GM21737 (cell line): ENCODE measurements around the gene PSTPIP2.
"Not testable (repeated sequence)": the region's sequence is repeated elsewhere in the genome, so short reads cannot be mapped to it uniquely, and the experiment has no call there.

Source experiments
- ATAC-seq: cut with Tn5 transposase; IDR thresholded peaks from one replicate; pipeline ENCODE4 v1.9.1; 2021; ENCODE audit warnings: mild to moderate bottlenecking, moderate library complexity; ENCODE audit not compliant: unreplicated experiment

Gene PSTPIP2

DNA sequence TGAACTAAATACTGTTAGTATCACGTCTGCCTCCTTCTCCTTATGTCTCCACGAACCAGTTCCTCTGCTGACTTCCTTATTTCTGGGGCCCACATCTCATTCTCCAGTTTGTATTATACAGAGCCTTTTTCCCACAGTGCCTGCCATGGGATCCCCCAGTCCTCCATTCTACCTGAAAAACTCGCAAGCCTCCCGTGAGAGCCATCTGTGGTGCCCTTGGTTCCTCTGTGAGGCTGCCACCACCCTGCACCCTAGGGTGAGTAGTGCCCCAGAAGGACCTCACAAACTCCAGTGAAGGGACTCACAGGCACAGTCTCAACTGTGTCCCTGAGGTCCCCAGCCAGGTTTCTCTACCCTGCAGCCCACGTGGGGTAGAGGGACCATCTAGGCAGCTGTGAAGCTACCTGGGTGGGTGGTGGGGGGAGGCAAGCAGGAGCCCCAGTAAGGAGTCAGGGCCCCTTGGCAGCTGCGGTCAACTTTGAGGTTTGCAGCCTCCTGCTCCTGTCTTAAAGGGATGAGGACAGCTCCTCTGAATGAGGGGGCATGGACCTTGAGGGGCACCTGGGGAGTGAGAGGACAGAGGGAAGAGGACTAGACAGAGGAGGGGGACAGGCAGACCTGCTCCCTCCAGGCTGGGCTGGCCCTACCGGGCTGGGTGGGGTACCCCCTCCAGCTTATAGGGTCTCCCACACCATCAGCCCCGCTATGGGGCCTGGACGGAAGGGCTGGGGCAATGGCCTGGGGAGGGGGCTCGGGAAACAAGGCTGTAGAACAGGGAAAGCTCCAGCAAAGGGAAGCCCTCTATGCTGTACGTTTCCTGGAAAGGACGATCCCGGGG is 1.0 kb downstream of the PSTPIP2 start:
- no peak for ATAC-seq

DNA sequence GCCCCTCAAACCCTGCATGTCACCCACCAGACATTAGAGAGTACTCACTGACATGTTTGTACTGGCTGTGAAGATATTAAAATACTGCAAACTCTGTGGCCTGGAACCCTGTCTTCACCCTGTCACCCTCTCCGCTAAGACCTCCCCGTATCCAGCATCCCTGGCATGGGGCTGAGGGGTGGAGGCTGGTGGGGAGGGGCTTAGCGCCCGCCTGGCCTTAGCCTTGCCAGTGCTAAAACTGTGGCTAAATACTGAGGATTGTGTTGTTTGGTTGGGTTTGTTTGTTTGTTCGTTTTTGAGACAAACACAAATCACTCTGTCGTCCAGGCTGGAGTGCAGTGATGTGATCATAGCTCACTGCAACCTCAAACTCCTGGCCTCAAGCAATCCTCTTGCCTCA is 1.8 kb downstream of the PSTPIP2 start:
- no peak for ATAC-seq

- no peak for ATAC-seq
Measured at GRCh38 chr18:46069524-46069923, 2.5 kb downstream of the PSTPIP2 start.

GRCh38 chr18:46068763-46069162 is 3.3 kb downstream of the PSTPIP2 start:
- ATAC-seq: no peak

GRCh38 chr18:46067438-46068007 is 4.5 kb downstream of the PSTPIP2 start:
- no peak for ATAC-seq

- no peak for ATAC-seq
Measured at GRCh38 chr18:46062781-46063180, 9.3 kb downstream of the PSTPIP2 start.

DNA sequence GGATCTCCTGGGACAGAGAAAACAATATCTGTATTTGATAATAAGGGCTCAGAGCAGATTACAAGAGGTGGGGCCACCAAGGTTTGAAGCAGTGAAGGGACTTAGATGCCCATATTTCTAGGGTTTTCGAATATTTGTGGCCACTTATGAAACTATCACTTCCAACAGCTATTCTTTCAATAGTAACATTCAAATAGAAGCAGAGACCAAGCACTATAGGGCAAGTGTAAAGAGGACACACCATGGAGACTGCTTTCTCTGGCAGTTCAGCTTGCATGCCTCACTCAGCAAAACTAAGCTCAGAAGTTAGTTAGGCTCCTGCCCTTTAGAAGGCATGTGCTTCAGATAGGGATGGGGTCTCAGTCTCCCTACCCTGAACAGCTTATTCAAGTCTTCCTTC is 10.3 kb downstream of the PSTPIP2 start:
- no peak for ATAC-seq

DNA sequence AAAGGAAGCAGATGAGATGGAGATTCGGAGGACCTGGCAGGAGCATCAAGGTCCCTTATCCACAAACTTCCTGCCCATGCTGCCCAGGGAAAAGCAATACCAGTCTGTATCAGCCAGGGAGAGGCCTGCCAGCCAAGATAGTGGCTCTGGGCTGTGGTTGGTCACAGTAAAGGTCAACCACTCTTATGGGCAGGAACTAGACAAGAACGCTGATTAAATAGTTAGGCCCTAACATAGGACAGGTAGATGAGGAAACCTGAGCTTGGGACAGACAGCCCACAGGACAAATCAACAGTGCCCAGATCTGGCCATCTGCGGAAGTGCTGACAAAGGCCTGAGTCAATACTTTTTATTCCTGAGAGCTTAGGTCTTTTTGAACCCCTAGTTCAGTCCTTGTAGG is 10.7 kb downstream of the PSTPIP2 start:
- no peak for ATAC-seq

DNA sequence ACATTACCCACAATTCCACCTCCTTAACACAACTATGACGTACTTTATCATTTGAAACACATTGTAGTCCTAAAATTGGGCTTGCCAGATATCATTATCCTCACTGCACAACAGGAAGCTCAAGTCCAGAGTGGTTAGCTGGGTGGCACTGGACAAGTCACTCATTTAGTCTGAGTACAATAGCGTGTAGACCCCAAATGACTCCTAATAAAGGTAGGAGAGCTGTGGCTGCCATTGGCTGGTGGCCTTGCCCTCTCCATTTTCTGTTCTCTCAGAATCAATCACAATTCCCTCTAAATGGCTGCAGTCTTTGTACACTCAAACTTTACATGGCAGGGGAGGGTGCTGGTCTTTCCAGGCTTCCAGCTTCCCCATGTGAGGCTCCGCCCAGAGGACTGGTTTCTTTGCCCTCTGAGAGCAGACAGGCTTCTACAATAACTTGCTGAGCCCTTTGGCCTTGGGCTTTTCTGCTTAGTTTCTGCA is 11.7 kb downstream of the PSTPIP2 start:
- ATAC-seq: no peak

- no peak for ATAC-seq
Measured at GRCh38 chr18:46055838-46056230, 16.2 kb downstream of the PSTPIP2 start.

- ATAC-seq: no peak
Measured at GRCh38 chr18:46054956-46055837, 16.9 kb downstream of the PSTPIP2 start.

GRCh38 chr18:46053368-46054095 is 18.5 kb downstream of the PSTPIP2 start:
- ATAC-seq: no peak

- no peak for ATAC-seq
Measured at GRCh38 chr18:46051731-46052461, 20.2 kb downstream of the PSTPIP2 start.

- no peak for ATAC-seq
Measured at GRCh38 chr18:46050268-46050667, 21.8 kb downstream of the PSTPIP2 start.

GRCh38 chr18:46048641-46049040 is 23.4 kb downstream of the PSTPIP2 start:
- ATAC-seq: no peak

DNA sequence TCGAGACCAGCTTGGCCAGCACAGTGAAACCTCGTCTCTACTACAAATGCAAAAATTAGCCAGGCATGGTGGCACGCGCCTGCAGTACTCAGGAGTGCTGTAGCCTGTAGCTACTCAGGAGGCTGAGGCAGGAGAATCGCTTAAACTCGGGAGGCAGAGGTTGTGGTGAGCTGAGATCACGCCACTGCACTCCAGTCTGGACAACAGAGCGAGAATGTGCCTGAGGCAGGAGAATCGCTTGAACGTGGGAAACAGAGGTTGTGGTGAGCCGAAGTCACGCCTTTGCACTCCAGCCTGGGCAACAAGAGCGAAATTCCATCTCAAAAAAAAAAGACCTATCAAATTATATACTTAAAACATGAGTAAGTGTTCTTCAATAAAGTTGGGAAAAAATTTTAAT is 24.7 kb downstream of the PSTPIP2 start:
- ATAC-seq: not testable (repeated sequence)

GRCh38 chr18:46046688-46047087 is 25.4 kb downstream of the PSTPIP2 start:
- ATAC-seq: no peak

DNA sequence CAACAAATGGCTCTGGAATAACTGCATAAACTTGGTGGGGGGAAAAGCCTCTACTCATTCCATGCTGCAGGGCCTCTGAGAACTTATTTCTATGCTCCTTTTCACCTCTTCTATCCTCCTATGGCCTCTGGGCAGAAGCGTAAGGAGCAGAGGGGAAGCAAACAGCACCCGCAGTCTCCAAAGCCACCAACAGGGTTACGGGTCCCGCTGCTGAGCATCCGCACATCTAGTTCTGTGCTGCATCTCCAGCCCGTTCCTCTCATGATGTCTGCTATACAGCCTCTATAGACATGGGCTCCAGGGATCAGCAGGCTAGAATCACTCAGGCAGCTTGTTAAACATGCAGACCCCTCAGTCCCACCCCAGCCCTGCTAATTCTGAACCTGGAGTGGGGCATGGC is 25.9 kb downstream of the PSTPIP2 start:
- no peak for ATAC-seq

- ATAC-seq: no peak
Measured at GRCh38 chr18:46042571-46043123, 29.4 kb downstream of the PSTPIP2 start.

- ATAC-seq: no peak
Measured at GRCh38 chr18:46040747-46041104, 31.3 kb downstream of the PSTPIP2 start.
